Ishikawa (cell line): ENCODE measurements around the gene TMEM141.
"Not testable (repeated sequence)": the region's sequence is repeated elsewhere in the genome, so short reads cannot be mapped to it uniquely, and the experiment has no call there.

ENCODE experiments used
- CEBPB ChIP-seq: IDR thresholded peaks from 2 replicates; pipeline ENCODE4 v1.6.1; 2012
- CREB1 ChIP-seq: IDR thresholded peaks from 2 replicates; pipeline ENCODE4 v1.6.1; 2012; ENCODE audit warnings: low read depth
- EGR1 ChIP-seq: IDR thresholded peaks from 2 replicates; pipeline ENCODE4 v1.6.1; 2012
- EP300 ChIP-seq: IDR thresholded peaks from 2 replicates; pipeline ENCODE4 v1.6.1; 2012; ENCODE audit warnings: borderline replicate concordance
- FOXM1 ChIP-seq: IDR thresholded peaks from 2 replicates; pipeline ENCODE4 v1.6.1; 2012; ENCODE audit warnings: low read depth, borderline replicate concordance
- NFIC ChIP-seq: IDR thresholded peaks from 2 replicates; pipeline ENCODE4 v1.6.1; 2012
- RAD21 ChIP-seq: IDR thresholded peaks from 2 replicates; pipeline ENCODE4 v1.6.1; 2012; ENCODE audit warnings: low read depth
- REST ChIP-seq: IDR thresholded peaks from 2 replicates; pipeline ENCODE4 v1.6.1; 2012; ENCODE audit warnings: low read depth, mild to moderate bottlenecking
- TAF1 ChIP-seq: IDR thresholded peaks from 2 replicates; pipeline ENCODE4 v1.6.1; 2012; ENCODE audit warnings: low read depth, mild to moderate bottlenecking
- TCF12 ChIP-seq: IDR thresholded peaks from 2 replicates; pipeline ENCODE4 v1.6.1; 2012; ENCODE audit warnings: low read depth
- TEAD4 ChIP-seq: IDR thresholded peaks from 2 replicates; pipeline ENCODE4 v1.6.1; 2012
- YY1 ChIP-seq: IDR thresholded peaks from 2 replicates; pipeline ENCODE4 v1.6.1; 2012; ENCODE audit warnings: low read depth
- ZBTB7A ChIP-seq: IDR thresholded peaks from 2 replicates; pipeline ENCODE4 v1.6.1; 2012; ENCODE audit warnings: low read depth

GRCh38 chr9:136842380-136842948 is 51.3 kb downstream of the TMEM141 start, which contains the start of gene AJM1:
- not testable (repeated sequence) for TF ChIP-seq EGR1, FOXM1, CEBPB, TEAD4, NFIC, EP300, TCF12, YY1, CREB1, REST, TAF1
- TF ChIP-seq RAD21 (peak; percentile 38; the same call in 1 of the 2 replicates), ZBTB7A (peak; percentile 77)
